Right atrium auricular region (tissue), 2 donors: Measurements from ENCODE around the gene SEC22C. TPM values are rescaled to one million over a fixed set of nuclear protein-coding genes. Genes with fewer than 3 reads are reported as not detected.

Source experiments
- DNase-seq: peaks from one replicate; pipeline ENCODE4 v3.0.0-alpha.2; 2019; ENCODE audit warnings: low spot score
- H3K27ac ChIP-seq, 2 donors: fragments of 200-600 bp; sonication (generic); 1 replicate in 1 of 2; 2 replicates in 1 of 2; pipeline ENCODE4 v1.5.1; 2016 to 2019
- H3K27me3 ChIP-seq, 2 donors: fragments of 200-600 bp; sonication (generic); one replicate each; pipeline versions ENCODE4 v1.5.1 to v1.6.0; 2017 to 2019
- H3K36me3 ChIP-seq: fragments of 200-600 bp; sonication (generic); one replicate; pipeline ENCODE4 v1.5.1; 2016
- H3K4me1 ChIP-seq, 2 donors: fragments of 200-600 bp; sonication (generic); one replicate each; pipeline versions ENCODE4 v1.5.1 to v1.6.0; 2017 to 2019
- H3K4me3 ChIP-seq, 2 donors: fragments of 200-600 bp; sonication (generic); 1 replicate in 1 of 2; 2 replicates in 1 of 2; pipeline ENCODE4 v1.5.1; 2017 to 2019; ENCODE audit warnings: mild to moderate bottlenecking in 1 of 2, moderate library complexity in 1 of 2
- H3K9me3 ChIP-seq, 2 donors: fragments of 200-600 bp; sonication (generic); one replicate each; pipeline ENCODE4 v1.5.1; 2019
- CTCF ChIP-seq, 2 donors: fragments of 200-600 bp; sonication (generic); IDR thresholded peaks; one replicate each; pipeline ENCODE4 v1.5.1; 2019; ENCODE audit warnings: antibody characterized with exemption in 2 of 2
- total RNA-seq, 2 donors: library from RNA; depleted of rRNA; stranded (reverse); fragments of >200 nt; gene quantifications; one replicate each; pipeline ENCODE4 v1.1.0, GENCODE V29; 2016

Gene SEC22C
- total RNA-seq, 2 donors from 2014 or later = 32.3 to 36.2 TPM

GRCh38 chr3:42530073-42530472 is 51.7 kb downstream of the SEC22C start:
- H3K27ac ChIP-seq = no peak overlapping the region
- H3K9me3 ChIP-seq = no peaks in the 10 kb centered on the region
- H3K4me3 ChIP-seq = no peak overlapping the region
- H3K4me1 ChIP-seq = peaks cover 0 to 5% of the 10 kb centered on the region in 2 donors
- no peak for TF ChIP-seq CTCF (IDR thresholded peaks at IDR 0.05)
- H3K36me3 ChIP-seq = no peaks in the 10 kb centered on the region
- no peaks in the 10 kb centered on the region for H3K27me3 ChIP-seq
- no peak for DNase-seq

- H3K4me1 ChIP-seq = peaks cover 0 to 5% of the 10 kb centered on the region in 2 donors
- no peak for TF ChIP-seq CTCF (IDR thresholded peaks at IDR 0.05)
- no peak overlapping the region for H3K27ac ChIP-seq
- H3K4me3 ChIP-seq = no peak overlapping the region
- no peak for DNase-seq
- H3K27me3 ChIP-seq = no peaks in the 10 kb centered on the region
- H3K36me3 ChIP-seq = no peaks in the 10 kb centered on the region
- H3K9me3 ChIP-seq = no peaks in the 10 kb centered on the region
Observed at GRCh38 chr3:42529468-42529867, 52.3 kb downstream of the SEC22C start.

GRCh38 chr3:42527368-42527917 is 54.3 kb downstream of the SEC22C start:
- Histone ChIP-seq H3K9me3 (no peaks in the 10 kb centered on the region), H3K36me3 (no peaks in the 10 kb centered on the region), H3K27ac (no peak overlapping the region), H3K4me3 (no peak overlapping the region), H3K4me1 (peaks cover 0 to 5% of the 10 kb centered on the region in 2 donors), H3K27me3 (no peaks in the 10 kb centered on the region)
- DNase-seq = no peak
- TF ChIP-seq CTCF (IDR thresholded peaks at IDR 0.05) = no peak

GRCh38 chr3:42526616-42527367 is 55.0 kb downstream of the SEC22C start:
- Histone ChIP-seq H3K36me3 (no peaks in the 10 kb centered on the region), H3K27me3 (no peaks in the 10 kb centered on the region), H3K4me3 (no peak overlapping the region), H3K9me3 (no peaks in the 10 kb centered on the region), H3K4me1 (peaks cover 0 to 5% of the 10 kb centered on the region in 2 donors), H3K27ac (no peak overlapping the region)
- TF ChIP-seq CTCF (IDR thresholded peaks at IDR 0.05) = no peak
- no peak for DNase-seq

- DNase-seq = no peak
- H3K4me1 ChIP-seq = peaks cover 0 to 7% of the 10 kb centered on the region in 2 donors
Observed at GRCh38 chr3:42525736-42526345, 55.9 kb downstream of the SEC22C start.

More at GRCh38 chr3:42525736-42526345, 55.9 kb downstream of the SEC22C start:
- H3K27ac ChIP-seq = no peak overlapping the region
- no peaks in the 10 kb centered on the region for H3K9me3 ChIP-seq
- H3K36me3 ChIP-seq = no peaks in the 10 kb centered on the region
- H3K27me3 ChIP-seq = no peaks in the 10 kb centered on the region
- H3K4me3 ChIP-seq = no peak overlapping the region
- no peak for TF ChIP-seq CTCF (IDR thresholded peaks at IDR 0.05)
